NCI-H1092 treated with DMSO at 0.1 percent for 48 hours (cell line): Measurements from ENCODE around the gene KNL1.
A peak's percentile ranks its signal among the peaks of the same experiment; 100 is the strongest.
"Not testable (repeated sequence)": the region's sequence is repeated elsewhere in the genome, so short reads cannot be mapped to it uniquely, and the experiment has no call there.

Experiments
- DNase-seq: peaks from one replicate; lab custom pipeline; 2025; lab: John Stamatoyannopoulos, UW

KNL1 gene

GRCh38 chr15:40676906-40677305 lies 82.9 kb downstream of the KNL1 start:
- not testable (repeated sequence) for DNase-seq

GRCh38 chr15:40680151-40680550 lies 86.1 kb downstream of the KNL1 start:
- no peak for DNase-seq

GRCh38 chr15:40680959-40681358 lies 86.9 kb downstream of the KNL1 start:
- not testable (repeated sequence) for DNase-seq

- no peak for DNase-seq
Observed at GRCh38 chr15:40684381-40684780, 90.3 kb downstream of the KNL1 start.

- DNase-seq: no peak
Observed at GRCh38 chr15:40685376-40685775, 91.3 kb downstream of the KNL1 start.

- DNase-seq: no peak
Observed at GRCh38 chr15:40688932-40689799, 95.1 kb downstream of the KNL1 start.

GRCh38 chr15:40691737-40692136 lies 97.7 kb downstream of the KNL1 start:
- no peak for DNase-seq

GRCh38 chr15:40693904-40694687 lies 100.0 kb downstream of the KNL1 start:
- DNase-seq: no peak

GRCh38 chr15:40694688-40695468 lies 100.8 kb downstream of the KNL1 start, which contains the start of gene RAD51:
Gene RAD51 (plus strand): TSS chr15:40695174. CDS start chr15:40698759, 3,585 bp downstream.
- peak; percentile 76 for DNase-seq

- DNase-seq: no peak
Observed at GRCh38 chr15:40695469-40695890, 101.4 kb downstream of the KNL1 start.

GRCh38 chr15:40696228-40696627 lies 102.2 kb downstream of the KNL1 start:
- no peak for DNase-seq

GRCh38 chr15:40697916-40698315 lies 103.9 kb downstream of the KNL1 start:
- DNase-seq: no peak

- no peak for DNase-seq
Observed at GRCh38 chr15:40702077-40702476, 108.0 kb downstream of the KNL1 start.

GRCh38 chr15:40706121-40706520 lies 112.1 kb downstream of the KNL1 start:
- DNase-seq: no peak
